Colonic mucosa (tissue), 4 donors: ENCODE measurements around the gene TDRD10. TPM values are rescaled to one million over a fixed set of nuclear protein-coding genes. Genes with fewer than 3 reads are reported as not detected.
"Not testable (repeated sequence)": the region's sequence is repeated elsewhere in the genome, so short reads cannot be mapped to it uniquely, and the experiment has no call there.

Experiments
- DNase-seq: peaks from one replicate; pipeline ENCODE4 v3.0.0-alpha.2; 2020
- H3K27ac ChIP-seq: fragments of 200-600 bp; one replicate; pipeline ENCODE4 v1.8.0; 2021
- H3K27me3 ChIP-seq: fragments of 200-600 bp; one replicate; pipeline ENCODE4 v1.8.0; 2021
- H3K36me3 ChIP-seq: fragments of 200-600 bp; one replicate; pipeline ENCODE4 v1.8.0; 2021
- H3K4me1 ChIP-seq: fragments of 200-600 bp; one replicate; pipeline ENCODE4 v1.8.0; 2021; ENCODE audit warnings: mild to moderate bottlenecking
- H3K4me3 ChIP-seq: fragments of 200-600 bp; one replicate; pipeline ENCODE4 v1.8.0; 2021
- H3K9ac ChIP-seq, 2 donors: one replicate each; pipeline ENCODE4 v1.7.0; 2013; ENCODE audit warnings: control low read depth in 2 of 2, low read depth in 2 of 2, low read length in 2 of 2
- H3K9me3 ChIP-seq: fragments of 200-600 bp; one replicate; pipeline ENCODE4 v1.8.0; 2021
- intact Hi-C: fragments of 100-400 bp; cut with DNase I; formaldehyde crosslinking; loops from one replicate; pipeline ENCODE4 v1.14.1; 2022
- total RNA-seq, 2 donors: library from RNA; stranded (reverse); fragmentation: NEBNext Ultra II Directional in 1 of 2; extraction: Animal tissue kit (Norgen Biotek cat#: 25700) in 1 of 2; gene quantifications; one replicate each; pipeline ENCODE4 v1.2.1, GENCODE V29; 2021
- TF ChIP-seq, protein P1 (sequence below): fragments of 200-600 bp; IDR thresholded peaks from one replicate; pipeline ENCODE4 v1.8.0; 2022; ENCODE audit warnings: antibody characterized with exemption, mild to moderate bottlenecking
- donor health status: healthy.
- donor health status: DM: no; HTN: no; CAD: no.
- donor health status: DM: no; HTN: no; CAD: no.

The TDRD10 gene
- total RNA-seq, 2 donors from 2014 or later, result 0.42 to 0.67 TPM

DNA sequence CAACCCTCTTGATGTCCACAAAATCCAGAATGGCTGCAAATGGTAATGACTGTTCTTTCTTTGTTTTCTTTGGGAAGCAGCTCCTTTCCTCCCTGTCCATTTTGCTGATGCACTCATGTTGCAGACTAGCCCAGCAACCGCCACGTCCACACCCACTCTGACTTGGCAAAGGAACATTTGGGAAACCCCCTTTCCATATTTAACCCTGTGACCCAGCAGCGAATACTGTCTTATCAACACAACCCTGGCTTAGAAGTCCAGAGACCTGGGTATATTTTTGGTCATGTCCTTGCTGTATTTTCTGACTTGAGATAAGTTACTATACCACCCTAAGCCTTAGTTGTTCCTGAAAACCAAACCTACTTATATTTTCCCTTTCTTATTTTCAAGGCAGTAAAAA lies 18.3 kb downstream of the TDRD10 start:
- Histone ChIP-seq H3K27ac (no peak overlapping the region), H3K4me3 (no peak overlapping the region), H3K9ac (no peak overlapping the region), H3K9me3 (no peaks in the 10 kb centered on the region), H3K36me3 (no peaks in the 10 kb centered on the region), H3K27me3 (no peaks in the 10 kb centered on the region), H3K4me1 (no peaks in the 10 kb centered on the region)
- DNase-seq, result no peak
- intact Hi-C loops, result no loop called here
- TF ChIP-seq, protein P1, sequence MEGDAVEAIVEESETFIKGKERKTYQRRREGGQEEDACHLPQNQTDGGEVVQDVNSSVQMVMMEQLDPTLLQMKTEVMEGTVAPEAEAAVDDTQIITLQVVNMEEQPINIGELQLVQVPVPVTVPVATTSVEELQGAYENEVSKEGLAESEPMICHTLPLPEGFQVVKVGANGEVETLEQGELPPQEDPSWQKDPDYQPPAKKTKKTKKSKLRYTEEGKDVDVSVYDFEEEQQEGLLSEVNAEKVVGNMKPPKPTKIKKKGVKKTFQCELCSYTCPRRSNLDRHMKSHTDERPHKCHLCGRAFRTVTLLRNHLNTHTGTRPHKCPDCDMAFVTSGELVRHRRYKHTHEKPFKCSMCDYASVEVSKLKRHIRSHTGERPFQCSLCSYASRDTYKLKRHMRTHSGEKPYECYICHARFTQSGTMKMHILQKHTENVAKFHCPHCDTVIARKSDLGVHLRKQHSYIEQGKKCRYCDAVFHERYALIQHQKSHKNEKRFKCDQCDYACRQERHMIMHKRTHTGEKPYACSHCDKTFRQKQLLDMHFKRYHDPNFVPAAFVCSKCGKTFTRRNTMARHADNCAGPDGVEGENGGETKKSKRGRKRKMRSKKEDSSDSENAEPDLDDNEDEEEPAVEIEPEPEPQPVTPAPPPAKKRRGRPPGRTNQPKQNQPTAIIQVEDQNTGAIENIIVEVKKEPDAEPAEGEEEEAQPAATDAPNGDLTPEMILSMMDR, result no peak

DNA sequence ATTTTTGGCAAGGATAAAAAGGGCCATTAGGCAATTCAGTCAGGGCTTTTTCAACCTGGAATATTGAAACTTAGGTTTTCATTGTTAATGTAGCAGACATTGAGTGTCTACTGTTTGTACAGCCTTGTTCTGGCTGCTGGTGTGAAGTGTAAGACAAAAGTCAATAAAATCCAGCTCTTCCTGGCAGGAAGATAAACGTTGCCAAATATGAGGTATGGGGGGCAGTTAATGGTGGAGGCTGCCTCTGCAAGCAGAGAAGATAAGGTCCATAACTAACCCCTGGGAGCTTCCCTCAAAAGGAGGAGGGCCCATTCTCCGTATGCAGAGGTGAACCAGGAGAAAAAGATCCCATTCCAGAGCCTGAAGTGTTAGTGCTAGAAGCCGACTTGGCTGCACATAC lies 19.7 kb downstream of the TDRD10 start:
- intact Hi-C loops, result no loop called here
- Histone ChIP-seq H3K36me3 (no peaks in the 10 kb centered on the region), H3K27me3 (no peaks in the 10 kb centered on the region), H3K9me3 (no peaks in the 10 kb centered on the region), H3K4me1 (no peaks in the 10 kb centered on the region), H3K27ac (no peak overlapping the region), H3K4me3 (no peak overlapping the region), H3K9ac (no peak overlapping the region)
- no peak for DNase-seq
- TF ChIP-seq, protein P1, result no peak

DNA sequence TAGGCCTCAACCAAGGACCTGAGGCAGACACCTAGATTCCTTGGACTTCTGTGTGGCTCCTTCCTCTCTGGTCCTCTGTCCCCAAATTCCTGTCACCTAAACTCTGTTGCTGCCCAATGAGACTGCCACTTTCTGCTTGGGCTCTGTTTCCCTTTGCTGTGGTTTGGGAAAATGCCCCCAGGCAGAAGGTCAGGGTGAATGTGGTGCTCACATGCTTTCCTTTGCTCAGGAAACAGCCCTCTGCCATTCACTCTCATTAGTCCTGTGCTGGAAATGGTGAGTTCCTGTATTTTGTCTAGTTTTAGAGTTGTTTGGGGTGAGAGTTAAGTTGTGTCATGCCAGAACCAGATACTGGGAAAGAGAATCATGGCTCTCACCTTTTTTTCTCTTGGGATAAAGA lies 22.9 kb downstream of the TDRD10 start:
- H3K4me1 ChIP-seq, result no peaks in the 10 kb centered on the region
- H3K27me3 ChIP-seq, result no peaks in the 10 kb centered on the region
- DNase-seq, result no peak
- no peak overlapping the region for H3K27ac ChIP-seq
- intact Hi-C loops, result no loop called here
- TF ChIP-seq, protein P1, result no peak
- no peaks in the 10 kb centered on the region for H3K9me3 ChIP-seq
- H3K4me3 ChIP-seq, result no peak overlapping the region
- H3K9ac ChIP-seq, result no peak overlapping the region
- no peaks in the 10 kb centered on the region for H3K36me3 ChIP-seq

DNA sequence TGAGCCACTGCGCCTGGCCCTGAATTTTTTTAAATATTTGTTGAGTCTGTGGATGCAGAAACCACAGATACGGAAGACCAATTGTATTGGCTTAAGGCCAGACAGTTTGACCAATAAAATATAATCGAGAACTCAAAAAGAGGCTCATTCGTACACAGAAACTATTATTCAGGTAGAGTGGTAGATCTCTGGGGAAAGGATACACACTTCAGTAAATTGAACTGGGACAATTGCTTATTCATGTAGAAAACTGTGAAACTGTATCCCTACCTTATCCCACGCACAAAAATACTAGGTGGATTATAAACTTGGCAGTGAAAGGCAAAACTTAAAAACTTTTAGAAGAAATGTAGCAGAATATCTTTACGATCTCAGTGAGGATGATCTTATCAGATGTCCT lies 25.2 kb downstream of the TDRD10 start:
- H3K4me3 ChIP-seq, result no peak overlapping the region
- no peaks in the 10 kb centered on the region for H3K27me3 ChIP-seq
- intact Hi-C loops, result no loop called here
- TF ChIP-seq, protein P1, result no peak
- no peaks in the 10 kb centered on the region for H3K36me3 ChIP-seq
- no peak overlapping the region for H3K27ac ChIP-seq
- no peak overlapping the region for H3K9ac ChIP-seq
- no peaks in the 10 kb centered on the region for H3K9me3 ChIP-seq
- DNase-seq, result no peak
- H3K4me1 ChIP-seq, result no peaks in the 10 kb centered on the region

DNA sequence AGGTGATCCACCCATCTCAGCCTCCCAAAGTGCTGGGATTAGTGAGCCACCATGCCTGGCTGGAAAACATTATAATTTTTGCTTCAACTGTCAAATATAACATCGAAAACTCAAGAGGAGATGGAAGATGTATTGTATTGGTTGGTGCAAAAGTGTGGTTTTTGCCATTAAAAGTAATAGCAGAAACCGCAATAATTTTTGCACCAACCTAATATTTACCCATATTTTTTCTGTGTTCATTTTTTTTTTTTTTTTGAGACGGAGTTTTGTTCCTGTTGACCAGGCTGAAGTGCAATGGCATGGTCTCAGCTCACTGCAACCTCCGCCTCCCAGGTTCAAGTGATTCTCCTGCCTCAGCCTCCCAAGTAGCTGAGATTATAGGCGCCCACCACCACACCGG lies 27.3 kb downstream of the TDRD10 start:
- H3K36me3 ChIP-seq, result no peaks in the 10 kb centered on the region
- no peak overlapping the region for H3K9ac ChIP-seq
- no peaks in the 10 kb centered on the region for H3K4me1 ChIP-seq
- intact Hi-C loops, result no loop called here
- no peak overlapping the region for H3K27ac ChIP-seq
- no peak for DNase-seq
- H3K4me3 ChIP-seq, result no peak overlapping the region
- no peaks in the 10 kb centered on the region for H3K27me3 ChIP-seq
- TF ChIP-seq, protein P1, result no peak
- no peaks in the 10 kb centered on the region for H3K9me3 ChIP-seq

DNA sequence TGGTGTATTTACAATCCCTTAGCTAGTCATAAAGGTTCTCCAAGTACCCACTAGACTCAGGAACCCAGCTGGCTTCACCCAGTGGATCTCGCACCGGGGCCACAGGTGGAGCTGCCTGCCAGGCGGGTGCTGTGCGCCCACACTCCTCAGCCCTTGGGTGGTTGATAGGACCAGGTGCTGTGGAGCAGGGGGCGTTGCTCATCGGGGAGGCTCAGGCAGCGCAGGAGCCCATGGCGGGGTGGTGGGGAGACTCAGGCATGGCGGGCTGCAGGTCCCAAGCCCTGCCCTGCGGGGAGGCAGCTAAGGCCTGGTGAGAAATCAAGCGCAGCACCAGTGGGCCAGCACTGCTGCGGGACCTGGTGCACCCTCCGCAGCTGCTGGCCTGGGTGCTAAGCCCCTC lies 29.9 kb downstream of the TDRD10 start:
- H3K27ac ChIP-seq, intact Hi-C loops, H3K9ac ChIP-seq, DNase-seq, H3K4me3 ChIP-seq, H3K9me3 ChIP-seq, H3K27me3 ChIP-seq, H3K36me3 ChIP-seq, H3K4me1 ChIP-seq: not testable (repeated sequence)
